ENCODE data around the gene MEF2A.

GRCh38 chr15:99545605-99546004 lies 20.2 kb upstream of the MEF2A start:
- TF ChIP-seq CTCF (IDR thresholded peaks at IDR 0.05) (no peak), POLR2A (IDR thresholded peaks at IDR 0.05) (no peak)
